HG03135 (cell line): ENCODE measurements around the gene PEG3.

ENCODE experiments used
- ATAC-seq: cut with Tn5 transposase; IDR thresholded peaks from one replicate; pipeline ENCODE4 v1.9.1; 2021; ENCODE audit warnings: mild to moderate bottlenecking, moderate library complexity; ENCODE audit not compliant: unreplicated experiment

Gene PEG3

GRCh38 chr19:56839652-56840450 is 675 bp downstream of the PEG3 start:
- ATAC-seq: no peak

- no peak for ATAC-seq
Observed at GRCh38 chr19:56838909-56839651, 1.4 kb downstream of the PEG3 start.

- no peak for ATAC-seq
Observed at GRCh38 chr19:56838024-56838908, 2.3 kb downstream of the PEG3 start.

GRCh38 chr19:56837492-56838023 is 3.0 kb downstream of the PEG3 start:
- ATAC-seq: no peak

GRCh38 chr19:56837004-56837403 is 3.5 kb downstream of the PEG3 start:
- ATAC-seq: no peak

GRCh38 chr19:56836059-56836458 is 4.5 kb downstream of the PEG3 start:
- ATAC-seq: no peak

GRCh38 chr19:56835401-56835800 is 5.1 kb downstream of the PEG3 start:
- ATAC-seq: no peak

GRCh38 chr19:56834564-56835375 is 5.8 kb downstream of the PEG3 start:
- ATAC-seq: no peak

- ATAC-seq: no peak
Observed at GRCh38 chr19:56832352-56832928, 8.1 kb downstream of the PEG3 start.

- ATAC-seq: no peak
Observed at GRCh38 chr19:56831255-56831654, 9.3 kb downstream of the PEG3 start.

- ATAC-seq: no peak
Observed at GRCh38 chr19:56829596-56829995, 10.9 kb downstream of the PEG3 start.

GRCh38 chr19:56827708-56828107 is 12.8 kb downstream of the PEG3 start:
- ATAC-seq: no peak

- ATAC-seq: no peak
Observed at GRCh38 chr19:56823956-56824355, 16.6 kb downstream of the PEG3 start.

GRCh38 chr19:56823417-56823816 is 17.1 kb downstream of the PEG3 start:
- no peak for ATAC-seq

- no peak for ATAC-seq
Observed at GRCh38 chr19:56822755-56823154, 17.8 kb downstream of the PEG3 start.

- no peak for ATAC-seq
Observed at GRCh38 chr19:56821675-56822074, 18.9 kb downstream of the PEG3 start.

GRCh38 chr19:56821209-56821608 is 19.3 kb downstream of the PEG3 start:
- ATAC-seq: no peak

GRCh38 chr19:56819166-56819565 is 21.4 kb downstream of the PEG3 start:
- no peak for ATAC-seq

- no peak for ATAC-seq
Observed at GRCh38 chr19:56814656-56815055, 25.9 kb downstream of the PEG3 start.

GRCh38 chr19:56813531-56813930 is 27.0 kb downstream of the PEG3 start:
- no peak for ATAC-seq
